ENCODE results near the gene MGMT. TPM values are rescaled to one million over a fixed set of nuclear protein-coding genes. Genes with fewer than 3 reads are reported as not detected.

MGMT gene
- polyA plus RNA-seq, 1 of the 3 experiments (the other 2 are of a cell fraction), result 10.8 TPM

DNA sequence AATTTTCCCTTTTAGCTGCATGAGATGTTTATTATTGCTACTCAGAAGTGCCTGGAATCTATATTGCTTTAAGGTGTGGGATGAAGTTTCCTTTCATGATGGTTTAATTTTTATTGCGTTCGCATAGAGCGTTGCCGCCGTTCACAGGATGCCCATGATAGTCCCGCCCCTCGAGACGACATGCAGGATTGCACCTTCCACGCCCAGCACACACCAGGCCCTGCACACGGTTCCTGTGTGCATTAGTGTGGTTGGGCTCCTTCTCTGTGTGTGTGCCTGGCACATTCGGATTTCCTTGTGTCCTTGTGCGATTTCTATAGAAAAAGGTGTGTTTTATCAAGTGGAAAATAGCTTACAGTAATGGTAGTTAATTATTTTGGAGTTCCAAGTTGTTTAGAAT, 42.1 kb downstream of the MGMT start:
- POLR2A ChIA-PET, result no interaction called here
- no peak for DNase-seq
- Histone ChIP-seq H3K4me3 (ENCODE audit: low read depth in 2 of 2, low read length in 1 of 2) (no peak overlapping the region), H2AFZ (ENCODE audit: low read depth) (no peak overlapping the region), H3F3A (replicated peaks; ENCODE audit: insufficient read depth) (no peaks in the 10 kb centered on the region), H3K4me1 (ENCODE audit: control insufficient read depth in 1 of 2, insufficient read depth in 2 of 2, low read depth in 1 of 2, low read length in 1 of 2) (peaks cover 0 to 18% of the 10 kb centered on the region in 2 experiments; a peak in 1 of 4 replicates), H4K20me1 (ENCODE audit: insufficient read depth) (no peaks in the 10 kb centered on the region), H3K4me2 (no peak overlapping the region), H3K27me3 (ENCODE audit: insufficient read depth) (no peaks in the 10 kb centered on the region), H3K9me2 (no peaks in the 10 kb centered on the region), H3K9me3 (0 out of 2 replicates have a peak, but pooled peaks cover 3% of the 10 kb centered on the region), H3K36me3 (replicated peaks in 1 of 2; ENCODE audit: control insufficient read depth in 1 of 2, insufficient read depth in 2 of 2, low read length in 1 of 2) (no peaks in the 10 kb centered on the region), H3K9ac (no peak overlapping the region), H3K79me2 (ENCODE audit: insufficient read depth) (no peaks in the 10 kb centered on the region), H3K27ac (ENCODE audit: low read depth in 2 of 2, low read length in 1 of 2) (no peak overlapping the region)
- WGBS (ENCODE audit: low lambda C conversion rate), result 70% methylated on average over 12 of the region's 12 CpGs
- CTCF ChIA-PET, result no interaction called here
- TF ChIP-seq GATA2 (CRISPR knock-in tag; IDR thresholded peaks at IDR 0.05) (no peak), TEAD4 (IDR thresholded peaks at IDR 0.05; ENCODE audit: borderline replicate concordance, insufficient read depth) (no peak), SIN3A (IDR thresholded peaks at IDR 0.05; ENCODE audit: borderline replicate concordance, low read depth, low read length) (no peak), NFIC (IDR thresholded peaks at IDR 0.05; ENCODE audit: borderline replicate concordance) (no peak), SMC3 (IDR thresholded peaks at IDR 0.05; ENCODE audit: low read depth, low read length) (no peak), CHD2 (IDR thresholded peaks at IDR 0.05; ENCODE audit: low read length, partially characterized antibody) (no peak), TCF12 (IDR thresholded peaks at IDR 0.05) (no peak), NRF1 (IDR thresholded peaks at IDR 0.05; ENCODE audit: low read depth, low read length) (no peak)
- TF ChIP-seq, protein P1, sequence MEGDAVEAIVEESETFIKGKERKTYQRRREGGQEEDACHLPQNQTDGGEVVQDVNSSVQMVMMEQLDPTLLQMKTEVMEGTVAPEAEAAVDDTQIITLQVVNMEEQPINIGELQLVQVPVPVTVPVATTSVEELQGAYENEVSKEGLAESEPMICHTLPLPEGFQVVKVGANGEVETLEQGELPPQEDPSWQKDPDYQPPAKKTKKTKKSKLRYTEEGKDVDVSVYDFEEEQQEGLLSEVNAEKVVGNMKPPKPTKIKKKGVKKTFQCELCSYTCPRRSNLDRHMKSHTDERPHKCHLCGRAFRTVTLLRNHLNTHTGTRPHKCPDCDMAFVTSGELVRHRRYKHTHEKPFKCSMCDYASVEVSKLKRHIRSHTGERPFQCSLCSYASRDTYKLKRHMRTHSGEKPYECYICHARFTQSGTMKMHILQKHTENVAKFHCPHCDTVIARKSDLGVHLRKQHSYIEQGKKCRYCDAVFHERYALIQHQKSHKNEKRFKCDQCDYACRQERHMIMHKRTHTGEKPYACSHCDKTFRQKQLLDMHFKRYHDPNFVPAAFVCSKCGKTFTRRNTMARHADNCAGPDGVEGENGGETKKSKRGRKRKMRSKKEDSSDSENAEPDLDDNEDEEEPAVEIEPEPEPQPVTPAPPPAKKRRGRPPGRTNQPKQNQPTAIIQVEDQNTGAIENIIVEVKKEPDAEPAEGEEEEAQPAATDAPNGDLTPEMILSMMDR (IDR thresholded peaks at IDR 0.05), result no peak

GRCh38 chr10:129509835-129510234, 42.8 kb downstream of the MGMT start:
- Histone ChIP-seq H3K4me1 (ENCODE audit: control insufficient read depth in 1 of 2, insufficient read depth in 2 of 2, low read depth in 1 of 2, low read length in 1 of 2) (peaks cover 0 to 18% of the 10 kb centered on the region in 2 experiments; a peak in 1 of 4 replicates), H3K4me3 (ENCODE audit: low read depth in 2 of 2, low read length in 1 of 2) (no peak overlapping the region), H3K9me3 (0 out of 2 replicates have a peak, but pooled peaks cover 3% of the 10 kb centered on the region), H3K9ac (no peak overlapping the region), H3K9me2 (no peaks in the 10 kb centered on the region), H4K20me1 (ENCODE audit: insufficient read depth) (no peaks in the 10 kb centered on the region), H3K4me2 (no peak overlapping the region), H3K36me3 (replicated peaks in 1 of 2; ENCODE audit: control insufficient read depth in 1 of 2, insufficient read depth in 2 of 2, low read length in 1 of 2) (no peaks in the 10 kb centered on the region), H2AFZ (ENCODE audit: low read depth) (no peak overlapping the region), H3K27me3 (ENCODE audit: insufficient read depth) (no peaks in the 10 kb centered on the region), H3K27ac (ENCODE audit: low read depth in 2 of 2, low read length in 1 of 2) (no peak overlapping the region), H3F3A (replicated peaks; ENCODE audit: insufficient read depth) (no peaks in the 10 kb centered on the region), H3K79me2 (ENCODE audit: insufficient read depth) (no peaks in the 10 kb centered on the region)
- no peak for DNase-seq
- WGBS (ENCODE audit: low lambda C conversion rate), result 56% methylated on average over 8 of the region's 8 CpGs
- POLR2A ChIA-PET, result no interaction called here
- CTCF ChIA-PET, result no interaction called here
- TF ChIP-seq, protein P1 (IDR thresholded peaks at IDR 0.05), result no peak
- TF ChIP-seq MEF2A (IDR thresholded peaks at IDR 0.05; ENCODE audit: borderline replicate concordance, low read depth) (no peak), RCOR1 (IDR thresholded peaks at IDR 0.05; ENCODE audit: low read length) (no peak), TCF12 (IDR thresholded peaks at IDR 0.05) (no peak), ELF1 (IDR thresholded peaks at IDR 0.05) (no peak), EZH2phosphoT487 (IDR thresholded peaks at IDR 0.05; ENCODE audit: borderline replicate concordance, low read depth) (no peak), TEAD4 (IDR thresholded peaks at IDR 0.05; ENCODE audit: borderline replicate concordance, insufficient read depth) (no peak), NRF1 (IDR thresholded peaks at IDR 0.05; ENCODE audit: low read depth, low read length) (no peak), NFIC (IDR thresholded peaks at IDR 0.05; ENCODE audit: borderline replicate concordance) (no peak), MAX (IDR thresholded peaks at IDR 0.05; ENCODE audit: low read depth) (no peak), FOXJ3 (CRISPR knock-in tag; IDR thresholded peaks at IDR 0.05) (no peak), POLR2AphosphoS5 (IDR thresholded peaks at IDR 0.05; ENCODE audit: low read depth, low read length) (no peak), EP300 (IDR thresholded peaks at IDR 0.05; ENCODE audit: borderline replicate concordance in 1 of 2, low read depth in 1 of 2, low read length in 1 of 2) (no peak)
- TF ChIP-seq, protein P2, sequence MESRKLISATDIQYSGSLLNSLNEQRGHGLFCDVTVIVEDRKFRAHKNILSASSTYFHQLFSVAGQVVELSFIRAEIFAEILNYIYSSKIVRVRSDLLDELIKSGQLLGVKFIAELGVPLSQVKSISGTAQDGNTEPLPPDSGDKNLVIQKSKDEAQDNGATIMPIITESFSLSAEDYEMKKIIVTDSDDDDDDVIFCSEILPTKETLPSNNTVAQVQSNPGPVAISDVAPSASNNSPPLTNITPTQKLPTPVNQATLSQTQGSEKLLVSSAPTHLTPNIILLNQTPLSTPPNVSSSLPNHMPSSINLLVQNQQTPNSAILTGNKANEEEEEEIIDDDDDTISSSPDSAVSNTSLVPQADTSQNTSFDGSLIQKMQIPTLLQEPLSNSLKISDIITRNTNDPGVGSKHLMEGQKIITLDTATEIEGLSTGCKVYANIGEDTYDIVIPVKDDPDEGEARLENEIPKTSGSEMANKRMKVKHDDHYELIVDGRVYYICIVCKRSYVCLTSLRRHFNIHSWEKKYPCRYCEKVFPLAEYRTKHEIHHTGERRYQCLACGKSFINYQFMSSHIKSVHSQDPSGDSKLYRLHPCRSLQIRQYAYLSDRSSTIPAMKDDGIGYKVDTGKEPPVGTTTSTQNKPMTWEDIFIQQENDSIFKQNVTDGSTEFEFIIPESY (IDR thresholded peaks at IDR 0.05; ENCODE audit: borderline replicate concordance, low read depth), result no peak
- TF ChIP-seq, protein P3, sequence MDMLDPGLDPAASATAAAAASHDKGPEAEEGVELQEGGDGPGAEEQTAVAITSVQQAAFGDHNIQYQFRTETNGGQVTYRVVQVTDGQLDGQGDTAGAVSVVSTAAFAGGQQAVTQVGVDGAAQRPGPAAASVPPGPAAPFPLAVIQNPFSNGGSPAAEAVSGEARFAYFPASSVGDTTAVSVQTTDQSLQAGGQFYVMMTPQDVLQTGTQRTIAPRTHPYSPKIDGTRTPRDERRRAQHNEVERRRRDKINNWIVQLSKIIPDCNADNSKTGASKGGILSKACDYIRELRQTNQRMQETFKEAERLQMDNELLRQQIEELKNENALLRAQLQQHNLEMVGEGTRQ (IDR thresholded peaks at IDR 0.05; ENCODE audit: borderline replicate concordance, low read depth, low read length), result no peak
- TF ChIP-seq, protein P4, sequence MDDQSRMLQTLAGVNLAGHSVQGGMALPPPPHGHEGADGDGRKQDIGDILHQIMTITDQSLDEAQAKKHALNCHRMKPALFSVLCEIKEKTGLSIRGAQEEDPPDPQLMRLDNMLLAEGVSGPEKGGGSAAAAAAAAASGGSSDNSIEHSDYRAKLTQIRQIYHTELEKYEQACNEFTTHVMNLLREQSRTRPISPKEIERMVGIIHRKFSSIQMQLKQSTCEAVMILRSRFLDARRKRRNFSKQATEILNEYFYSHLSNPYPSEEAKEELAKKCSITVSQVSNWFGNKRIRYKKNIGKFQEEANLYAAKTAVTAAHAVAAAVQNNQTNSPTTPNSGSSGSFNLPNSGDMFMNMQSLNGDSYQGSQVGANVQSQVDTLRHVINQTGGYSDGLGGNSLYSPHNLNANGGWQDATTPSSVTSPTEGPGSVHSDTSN (IDR thresholded peaks at IDR 0.05), result no peak

Measured in SK-N-SH (cell line).